GM19452 (cell line): ENCODE results near the gene CD83.
"Not testable (repeated sequence)": the region's sequence is repeated elsewhere in the genome, so short reads cannot be mapped to it uniquely, and the experiment has no call there.

ENCODE experiments used
- ATAC-seq: cut with Tn5 transposase; IDR thresholded peaks from one replicate; pipeline ENCODE4 v1.9.1; 2021; ENCODE audit not compliant: unreplicated experiment

CD83 gene, protein sequence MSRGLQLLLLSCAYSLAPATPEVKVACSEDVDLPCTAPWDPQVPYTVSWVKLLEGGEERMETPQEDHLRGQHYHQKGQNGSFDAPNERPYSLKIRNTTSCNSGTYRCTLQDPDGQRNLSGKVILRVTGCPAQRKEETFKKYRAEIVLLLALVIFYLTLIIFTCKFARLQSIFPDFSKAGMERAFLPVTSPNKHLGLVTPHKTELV

GRCh38 chr6:14117158-14118090 is at the start of gene CD83:
CD83 (plus strand) TSS chr6:14117772; CDS start chr6:14117812, 40 bp downstream.
- peak; percentile 64 for ATAC-seq

DNA sequence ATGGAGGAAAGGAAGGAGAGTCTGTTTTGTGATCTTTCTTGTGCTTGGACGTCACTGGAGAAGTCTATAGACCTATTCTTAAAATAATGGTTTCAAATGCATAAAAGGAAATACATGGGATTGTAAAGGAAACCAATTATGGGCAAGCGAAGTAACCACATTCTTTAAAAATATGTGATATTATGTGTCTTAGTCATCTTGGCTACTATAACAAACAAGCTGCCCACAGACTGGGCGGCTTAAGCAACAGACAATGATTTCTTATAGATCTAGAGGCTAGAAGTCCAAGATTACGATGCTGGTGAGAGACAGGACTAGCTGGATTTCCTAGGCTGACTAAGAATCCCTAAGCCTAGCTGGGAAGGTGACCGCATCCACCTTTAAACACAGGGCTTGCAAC is 49.4 kb upstream of the CD83 start:
- no peak for ATAC-seq

DNA sequence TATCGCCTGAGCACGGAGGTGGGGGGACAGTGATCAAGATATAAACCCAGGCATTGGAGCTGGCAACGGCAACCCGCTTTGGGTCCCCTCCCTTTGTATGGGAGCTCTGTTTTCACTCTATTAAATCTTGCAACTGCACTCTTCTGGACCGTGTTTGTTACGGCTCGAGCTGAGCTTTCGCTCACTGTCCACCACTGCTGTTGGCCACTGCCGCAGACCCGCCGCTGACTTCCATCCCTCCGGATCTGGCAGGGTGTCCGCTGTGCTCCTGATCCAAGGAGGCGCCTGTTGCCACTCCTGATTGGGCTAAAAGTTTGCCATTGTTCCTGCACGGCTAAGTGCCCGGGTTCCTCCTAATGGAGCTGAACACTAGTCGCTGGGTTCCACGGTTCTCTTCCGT is 48.9 kb upstream of the CD83 start:
- ATAC-seq: no peak

DNA sequence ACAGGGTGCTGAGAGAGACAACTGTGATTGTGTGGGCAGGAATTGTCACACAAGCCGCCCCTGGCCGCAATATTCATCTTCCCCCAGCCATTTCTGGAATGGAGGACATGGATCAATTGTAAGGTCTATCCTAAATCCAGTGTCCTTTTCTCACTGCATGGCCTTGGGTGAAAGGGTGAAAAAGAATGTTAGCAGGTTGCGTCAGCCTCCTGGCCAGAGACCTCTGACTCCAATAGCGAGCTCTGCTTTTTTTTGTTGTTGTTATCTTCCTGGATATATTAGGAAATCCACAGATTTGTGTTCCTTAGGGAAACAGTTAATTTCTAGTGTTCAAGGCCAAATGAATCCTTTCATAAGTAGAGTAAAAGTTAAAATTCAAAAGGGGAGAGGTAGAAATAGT is 47.1 kb upstream of the CD83 start:
- ATAC-seq: no peak

DNA sequence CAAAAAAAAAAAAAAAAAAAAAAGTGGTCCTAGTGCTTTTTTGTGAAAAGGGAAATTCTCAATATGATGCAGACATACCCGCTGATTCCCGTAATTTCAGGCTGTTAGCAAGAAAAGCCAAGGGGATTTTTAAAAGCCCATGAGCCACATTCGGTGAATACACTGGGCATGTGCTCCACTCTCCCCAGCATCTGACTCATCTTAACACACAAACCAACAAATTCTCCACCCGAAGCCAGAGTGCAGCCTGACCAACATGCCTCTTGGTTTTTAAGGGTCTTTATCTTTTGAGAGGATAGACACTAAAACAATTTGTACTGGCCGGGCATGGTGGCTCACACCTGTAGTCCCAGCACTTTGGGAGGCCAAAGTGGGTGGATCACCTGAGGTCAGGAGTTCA is 45.5 kb upstream of the CD83 start:
- ATAC-seq: no peak

DNA sequence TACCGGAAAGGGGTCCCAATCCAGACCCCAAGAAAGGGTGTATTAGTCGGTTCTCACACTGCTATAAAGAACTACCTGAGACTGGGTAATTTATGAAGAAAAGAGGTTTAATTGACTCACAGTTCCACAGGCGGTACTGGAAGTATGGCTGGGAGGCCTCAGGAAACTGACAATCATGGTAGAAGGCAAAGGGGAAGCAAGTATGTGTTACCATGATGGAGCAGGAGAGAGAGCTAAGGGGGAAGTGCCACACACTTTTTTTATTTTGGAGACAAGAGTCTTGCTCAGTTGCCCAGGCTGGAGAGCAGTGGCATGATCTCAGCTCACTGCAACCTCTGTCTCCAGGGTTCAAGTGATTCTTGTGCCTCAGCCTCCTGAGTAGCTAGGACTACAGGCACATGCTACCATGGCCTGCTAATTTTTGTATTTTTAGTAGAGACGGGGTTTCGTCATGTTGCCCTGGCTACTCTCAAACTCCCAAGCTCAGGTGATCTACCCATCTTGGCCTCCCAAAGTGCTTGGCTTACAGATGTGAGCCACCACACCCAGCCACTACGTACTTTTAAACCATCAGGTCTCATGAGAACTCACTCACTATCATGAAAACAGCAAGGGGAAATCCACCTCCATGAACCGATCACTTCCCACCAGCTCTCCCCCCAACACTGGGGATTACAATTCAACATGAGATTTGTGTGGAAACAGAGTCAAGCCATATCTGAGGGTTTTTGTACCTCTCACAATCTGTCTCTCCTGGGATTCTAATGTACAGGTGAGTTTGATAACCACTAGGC is 43.8 kb upstream of the CD83 start:
- ATAC-seq: not testable (repeated sequence)

DNA sequence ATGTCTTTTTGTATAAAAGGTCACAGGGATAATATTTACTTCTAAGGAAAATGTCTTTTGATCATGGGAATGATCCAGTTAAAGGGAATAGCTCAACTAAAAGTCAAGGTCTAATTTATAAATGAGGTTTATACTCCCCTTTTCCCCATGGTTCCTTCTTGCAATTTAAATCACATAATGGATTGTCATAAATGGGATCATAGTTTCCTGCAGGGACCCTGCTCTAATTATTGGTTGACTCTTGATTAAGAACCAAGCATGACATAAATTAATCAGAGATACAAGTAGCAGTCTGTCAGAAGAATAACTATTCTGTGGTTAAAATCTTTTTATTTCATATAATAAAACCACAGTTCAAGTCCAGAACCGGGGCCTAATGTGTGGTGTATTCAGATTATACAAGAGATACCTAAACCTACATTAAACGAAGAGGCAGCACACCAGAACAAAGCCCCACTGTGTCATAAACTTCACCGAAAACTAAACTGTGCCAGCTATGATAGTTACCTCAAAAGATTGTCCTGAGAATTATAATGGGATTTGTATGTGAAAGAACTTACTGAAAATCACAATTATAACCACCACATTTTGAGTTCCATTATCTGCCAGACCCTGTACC is 43.0 kb upstream of the CD83 start:
- ATAC-seq: no peak

GRCh38 chr6:14075095-14075503 is 42.5 kb upstream of the CD83 start:
- ATAC-seq: peak; percentile 68

DNA sequence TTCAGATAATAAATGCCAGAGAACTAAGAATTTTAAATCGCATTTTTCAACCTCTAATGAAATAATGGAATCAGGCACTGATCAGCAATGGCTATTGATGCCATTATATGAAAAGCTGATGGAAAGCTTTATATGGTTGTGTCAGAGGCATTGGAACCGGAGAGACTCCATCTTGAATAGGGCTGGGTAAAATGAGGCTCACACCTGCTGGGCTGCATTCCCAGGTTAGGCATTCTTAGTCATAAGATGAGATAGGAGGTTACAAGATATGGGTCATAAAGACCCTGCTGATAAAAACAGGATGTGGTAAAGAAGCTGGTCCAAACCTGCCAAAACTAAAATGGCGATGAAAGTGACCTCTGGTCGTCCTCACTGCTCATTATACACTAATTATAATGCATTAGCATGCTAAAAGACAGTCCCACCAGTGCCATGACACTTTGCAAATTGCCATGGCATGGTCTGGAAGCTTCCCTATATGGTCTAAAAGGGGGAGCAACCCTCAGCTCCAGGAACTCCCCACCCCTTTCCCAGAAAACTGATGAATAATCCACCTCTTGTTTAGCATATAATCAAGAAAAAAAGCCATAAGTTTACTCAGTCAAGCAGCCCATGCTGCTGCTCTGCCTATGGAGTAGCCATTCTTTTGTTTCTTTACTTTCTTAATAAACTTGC is 40.2 kb upstream of the CD83 start:
- no peak for ATAC-seq

DNA sequence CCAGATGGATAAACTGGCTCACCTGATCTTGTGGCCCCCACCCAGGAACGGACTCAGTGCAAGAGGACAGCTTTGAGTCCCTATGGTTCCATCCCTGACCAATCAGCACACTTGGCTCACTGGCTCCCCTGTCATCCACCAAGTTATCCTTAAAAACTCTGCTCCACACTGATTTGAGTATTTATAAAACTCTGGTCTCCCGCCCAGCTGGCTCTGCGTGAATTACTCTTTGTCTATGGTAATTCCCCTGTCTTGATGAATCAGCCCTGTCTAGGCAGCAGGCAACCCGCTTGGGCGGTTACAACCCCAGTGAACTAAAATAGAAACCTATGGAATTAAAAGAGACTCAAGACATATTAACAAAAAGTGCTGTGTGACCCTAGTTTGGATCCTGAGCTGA is 38.1 kb upstream of the CD83 start:
- ATAC-seq: no peak

GRCh38 chr6:14079971-14080370 is 37.6 kb upstream of the CD83 start:
- no peak for ATAC-seq

DNA sequence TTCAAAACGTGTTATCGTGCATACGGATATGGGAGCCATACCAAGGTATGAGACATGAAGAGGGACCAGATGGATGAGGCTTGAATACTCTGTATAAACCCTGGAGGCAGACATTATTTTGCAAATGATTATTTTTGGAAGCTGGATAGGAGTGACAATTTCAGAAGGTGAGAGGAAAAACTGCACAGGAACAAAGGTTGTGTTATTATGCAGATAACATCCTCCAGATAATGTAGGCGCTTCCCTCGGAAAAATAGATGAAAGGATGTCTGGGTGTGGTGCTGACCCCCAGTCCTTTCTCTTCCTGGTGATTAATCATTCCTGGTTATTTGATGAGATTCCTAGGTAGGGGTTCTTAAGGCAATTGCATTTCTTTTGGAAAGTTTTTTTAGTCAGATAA is 36.4 kb upstream of the CD83 start:
- no peak for ATAC-seq

GRCh38 chr6:14082771-14083170 is 34.8 kb upstream of the CD83 start:
- no peak for ATAC-seq

DNA sequence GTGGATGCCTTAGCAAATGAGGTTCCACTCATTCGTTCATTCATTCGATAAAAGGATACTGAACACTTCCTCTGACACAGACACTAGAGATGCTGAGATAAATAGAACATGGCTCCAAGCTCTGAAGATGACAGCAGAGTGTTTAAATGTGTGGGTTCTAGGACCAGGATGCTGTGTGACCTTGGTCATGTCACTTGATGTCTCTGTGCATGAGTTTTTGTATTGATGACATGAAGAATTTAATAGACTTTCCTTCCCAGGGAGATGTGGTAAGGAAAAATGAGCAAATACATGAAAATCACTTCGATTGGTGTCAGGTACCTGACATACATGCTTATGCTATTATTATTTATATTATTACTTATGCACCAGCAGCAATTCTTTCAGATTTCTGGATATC is 34.3 kb upstream of the CD83 start:
- ATAC-seq: no peak

- ATAC-seq: no peak
These were observed 33.8 kb upstream of the CD83 start for GRCh38 chr6:14083751-14084150.

GRCh38 chr6:14084388-14084787 is 33.2 kb upstream of the CD83 start:
- no peak for ATAC-seq

GRCh38 chr6:14085176-14085787 is 32.3 kb upstream of the CD83 start:
- no peak for ATAC-seq

DNA sequence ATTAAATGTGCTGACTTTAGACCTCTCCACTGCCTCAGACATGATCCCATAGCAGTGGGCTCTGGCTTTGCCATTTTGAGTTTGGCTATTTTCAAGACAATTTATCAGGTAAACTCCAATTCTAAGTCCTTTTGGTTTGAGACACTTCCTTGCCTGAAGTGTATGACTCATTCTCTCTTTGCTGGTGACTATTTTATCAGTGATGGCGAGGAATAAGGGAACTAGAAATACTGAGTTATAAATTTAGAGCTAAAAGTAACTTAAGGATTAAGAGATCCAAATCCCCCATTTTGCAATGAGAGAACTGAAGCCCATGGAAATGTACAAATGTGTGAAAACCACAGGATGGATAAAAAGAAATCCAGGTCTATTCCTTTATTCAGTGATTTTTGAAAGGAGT is 30.9 kb upstream of the CD83 start:
- no peak for ATAC-seq

GRCh38 chr6:14088600-14089192 is 28.9 kb upstream of the CD83 start:
- ATAC-seq: peak; percentile 52

- ATAC-seq: peak; percentile 47
These were observed 28.3 kb upstream of the CD83 start for GRCh38 chr6:14089224-14089623.
